ENCODE data around the gene DMRT2.
A peak's percentile ranks its signal among the peaks of the same experiment; 100 is the strongest.

The DMRT2 gene

GRCh38 chr9:1050125-1050895, at the start of gene DMRT2:
Gene DMRT2 (plus strand): TSS chr9:1050357. CDS start chr9:1051614, 1,257 bp downstream.
- DNase-seq = peak; percentile 65 to 83

GRCh38 chr9:1001838-1002237, 48.3 kb upstream of the DMRT2 start:
- DNase-seq = no peak

- DNase-seq = no peak
These were observed 47.5 kb upstream of the DMRT2 start for GRCh38 chr9:1002678-1003077.

- peak; percentile 49 to 74 for DNase-seq
These were observed 45.0 kb upstream of the DMRT2 start for GRCh38 chr9:1005043-1005667.

GRCh38 chr9:1007312-1007711, 42.8 kb upstream of the DMRT2 start:
- DNase-seq = no peak

GRCh38 chr9:1008216-1008615, 41.9 kb upstream of the DMRT2 start:
- no peak for DNase-seq

GRCh38 chr9:1009101-1009707, 41.0 kb upstream of the DMRT2 start:
- peak; percentile 89 to 94 for DNase-seq

- DNase-seq = no peak
These were observed 37.1 kb upstream of the DMRT2 start for GRCh38 chr9:1013021-1013420.

- no peak for DNase-seq
These were observed 35.9 kb upstream of the DMRT2 start for GRCh38 chr9:1014225-1014624.

- DNase-seq = no peak
These were observed 35.5 kb upstream of the DMRT2 start for GRCh38 chr9:1014640-1015039.

GRCh38 chr9:1018121-1018520, 32.0 kb upstream of the DMRT2 start:
- peak in 1 of 2 experiments; percentile 29 for DNase-seq

GRCh38 chr9:1024112-1024511, 26.0 kb upstream of the DMRT2 start:
- DNase-seq = no peak

GRCh38 chr9:1025131-1025530, 25.0 kb upstream of the DMRT2 start:
- no peak for DNase-seq

GRCh38 chr9:1026219-1026618, 23.9 kb upstream of the DMRT2 start:
- no peak for DNase-seq

GRCh38 chr9:1028501-1029190, 21.5 kb upstream of the DMRT2 start:
- DNase-seq = no peak

GRCh38 chr9:1031951-1032601, 18.1 kb upstream of the DMRT2 start:
- DNase-seq = no peak

- no peak for DNase-seq
These were observed 15.9 kb upstream of the DMRT2 start for GRCh38 chr9:1034271-1034670.

GRCh38 chr9:1039589-1039988, 10.6 kb upstream of the DMRT2 start:
- DNase-seq = no peak

- DNase-seq = no peak
These were observed 7.7 kb upstream of the DMRT2 start for GRCh38 chr9:1042466-1042865.

- no peak for DNase-seq
These were observed 5.5 kb upstream of the DMRT2 start for GRCh38 chr9:1044643-1045042.

GRCh38 chr9:1046639-1047572, 3.3 kb upstream of the DMRT2 start:
- DNase-seq = no peak
